Fibroblast of skin of left biceps (primary cell): ENCODE measurements around the gene REXO1.
A peak's percentile ranks its signal among the peaks of the same experiment; 100 is the strongest.
"Not testable (repeated sequence)": the region's sequence is repeated elsewhere in the genome, so short reads cannot be mapped to it uniquely, and the experiment has no call there.

ENCODE experiments used
- DNase-seq, 2 experiments: peaks; one replicate each; pipeline ENCODE4 v3.0.0-alpha.2; 2013; ENCODE audit warnings: low read depth in 2 of 2

REXO1 gene

DNA sequence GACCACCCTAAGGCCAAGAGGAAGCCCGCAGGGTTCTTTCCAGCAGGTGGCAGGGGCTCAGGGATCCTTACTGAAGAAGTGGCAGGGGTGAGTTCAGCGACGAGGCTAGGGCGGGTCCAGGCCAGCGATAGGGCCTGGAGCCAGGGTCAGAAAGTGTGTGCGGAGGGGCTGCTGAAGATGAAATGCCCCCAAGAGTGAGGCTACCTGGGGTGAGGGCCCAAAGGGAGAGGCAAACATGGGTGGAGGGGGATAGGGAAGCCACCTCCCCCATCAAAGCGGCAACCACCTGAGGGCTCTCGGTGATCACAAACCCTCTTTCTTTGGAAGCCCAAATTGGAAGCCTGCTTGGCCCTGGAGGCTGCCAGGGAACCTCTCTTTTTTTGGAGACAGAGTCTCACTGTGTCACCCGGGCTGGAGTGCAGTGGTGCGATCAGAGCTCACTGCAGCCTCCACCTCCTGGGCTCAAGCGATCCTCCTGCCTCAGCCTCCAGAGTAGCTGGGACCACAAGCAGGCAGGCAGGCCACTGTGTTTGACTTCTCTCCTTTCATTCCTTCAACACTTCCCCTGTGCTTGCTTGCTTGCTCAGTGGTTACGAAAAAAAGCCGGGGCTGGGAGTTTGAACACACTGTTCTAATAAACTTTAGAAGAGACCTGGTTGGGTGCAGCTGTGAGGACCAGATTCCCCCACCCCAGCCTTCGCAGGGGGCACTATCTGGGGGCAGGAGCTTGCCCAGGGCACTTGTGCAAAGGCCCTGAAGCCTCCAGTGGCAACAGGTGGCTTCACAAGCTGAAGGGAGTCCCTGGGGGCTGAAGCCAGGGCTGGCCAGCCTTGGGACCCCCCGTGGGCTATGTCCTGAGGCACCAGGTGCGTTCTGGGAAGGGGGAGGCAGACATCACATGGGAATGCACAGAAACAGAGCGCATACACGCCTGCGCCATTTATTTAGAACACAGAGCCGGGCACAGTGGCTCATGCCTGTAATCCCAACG is 34.8 kb downstream of the REXO1 start:
- DNase-seq: no peak

DNA sequence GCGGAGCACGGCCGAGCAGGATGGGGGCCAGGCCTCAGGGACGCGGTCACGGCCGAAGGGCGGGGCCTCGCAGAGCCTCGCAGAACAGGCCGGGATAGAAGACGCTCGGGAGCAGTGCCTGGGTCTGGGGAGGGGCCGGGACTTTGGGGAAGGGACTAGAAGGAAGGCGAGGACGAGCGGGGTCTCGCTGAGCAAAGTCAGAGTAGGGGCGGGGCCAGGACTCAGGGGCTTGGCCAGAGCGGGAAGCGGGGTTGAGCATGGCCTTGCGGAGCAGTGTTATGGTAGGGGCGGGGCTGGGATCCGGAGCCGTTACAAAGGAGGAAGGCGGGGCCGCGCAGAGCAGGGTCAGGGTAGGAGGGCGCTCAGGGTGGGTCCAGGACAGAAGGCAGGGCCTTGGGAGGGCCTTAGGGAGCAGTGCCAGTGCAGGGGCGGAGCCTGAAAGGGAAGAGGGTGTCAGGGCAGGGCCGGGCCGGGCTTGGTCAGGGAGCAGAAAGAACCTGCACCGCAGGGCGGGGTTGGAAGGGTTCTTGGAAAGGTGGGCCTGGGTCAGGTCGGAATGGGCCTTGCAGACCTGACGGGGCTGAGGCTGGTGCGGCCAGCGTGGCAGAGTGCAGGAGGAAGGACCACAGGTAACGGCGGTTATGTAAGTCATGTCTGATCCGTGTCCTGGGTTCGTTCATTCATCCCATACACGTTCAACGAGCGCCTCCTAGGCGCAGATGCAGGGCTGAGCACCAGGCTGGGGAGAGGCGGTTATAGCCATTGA is 35.7 kb downstream of the REXO1 start:
- DNase-seq: peak; percentile 61 to 73

DNA sequence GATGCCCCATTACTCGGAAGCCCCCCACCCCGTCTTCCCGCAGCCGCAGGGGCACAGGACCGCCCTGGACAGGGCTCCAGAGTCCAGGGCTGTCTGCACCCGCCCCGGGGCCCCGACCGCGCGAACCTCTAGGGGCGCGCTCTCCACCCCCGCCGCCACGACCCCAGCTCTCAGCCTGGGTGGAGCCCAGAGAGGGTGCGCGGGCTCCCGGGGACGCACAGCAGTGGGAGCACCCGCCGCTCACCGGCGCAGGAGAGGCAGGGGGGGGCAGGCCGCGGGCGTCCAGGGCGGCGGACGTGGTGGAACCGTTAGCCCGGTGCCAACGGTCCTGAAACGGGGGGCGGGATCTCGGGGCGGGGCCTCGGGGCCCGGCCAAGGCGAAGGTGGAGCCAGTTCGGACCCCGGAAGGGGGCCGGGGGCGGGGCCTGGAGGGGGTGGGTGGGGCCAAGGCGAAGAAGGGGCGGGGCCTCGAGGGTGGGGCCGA is 36.3 kb downstream of the REXO1 start, which contains the start of gene ATP8B3:
Gene ATP8B3 (minus strand): TSS at position 335 of the 484 bp plus-strand sequence. CDS start 540 bp downstream, outside the sequence.
- no peak for DNase-seq

DNA sequence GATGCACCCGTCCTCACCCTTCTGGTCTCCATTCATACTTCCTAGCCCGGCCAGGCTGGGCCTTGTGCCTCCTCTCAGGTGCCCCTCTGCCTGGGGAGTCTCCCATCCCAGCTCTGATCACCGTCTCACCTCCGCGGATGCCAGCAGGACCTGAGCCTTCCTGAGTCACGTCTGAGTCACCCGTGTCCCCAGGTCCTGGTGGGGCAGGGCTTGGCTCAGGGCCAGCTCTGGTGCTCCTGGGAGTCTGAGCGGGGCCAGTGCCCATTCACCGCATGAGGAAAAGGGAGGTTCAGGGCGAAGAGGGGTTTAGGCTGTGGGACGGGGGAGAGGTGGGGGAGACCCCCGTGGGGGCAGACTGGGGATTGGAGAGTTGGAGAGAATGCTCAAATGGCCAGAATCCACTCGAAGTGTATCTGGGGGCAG is 36.8 kb downstream of the REXO1 start:
- no peak for DNase-seq

DNA sequence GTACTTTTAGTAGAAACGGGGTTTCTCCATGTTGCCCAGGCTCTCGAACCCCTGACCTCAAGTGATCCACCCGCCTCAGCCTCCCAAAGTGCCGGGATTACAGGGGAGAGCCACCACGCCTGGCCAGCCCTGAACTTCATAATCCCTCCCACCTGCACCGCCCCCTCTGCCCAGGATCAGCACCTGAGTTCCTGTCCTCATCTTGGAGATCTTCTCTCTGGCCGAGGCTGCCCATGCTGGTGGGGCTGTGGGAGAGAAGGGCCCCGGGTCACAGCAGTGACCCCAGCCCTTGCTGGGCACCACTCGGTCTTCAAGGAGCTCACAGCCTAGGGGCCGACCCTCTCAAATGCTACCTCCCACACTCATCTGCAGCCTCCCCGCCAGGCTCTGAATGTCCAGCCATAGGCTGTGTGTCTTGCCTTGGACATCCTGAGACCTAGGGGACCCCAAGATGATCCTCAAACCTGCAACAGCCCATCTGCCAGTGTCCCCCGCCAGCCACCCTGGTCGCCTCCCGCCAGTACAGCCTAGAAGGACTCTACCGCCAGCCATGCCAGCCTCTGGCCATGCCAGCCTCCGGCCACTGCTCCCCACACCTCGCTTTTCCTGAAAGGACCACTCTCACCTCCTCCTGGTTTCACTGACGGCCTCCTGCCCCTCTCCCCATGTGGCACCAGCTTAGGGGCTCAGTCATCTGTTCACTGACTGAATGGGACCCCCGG is 37.7 kb downstream of the REXO1 start:
- DNase-seq: no peak

DNA sequence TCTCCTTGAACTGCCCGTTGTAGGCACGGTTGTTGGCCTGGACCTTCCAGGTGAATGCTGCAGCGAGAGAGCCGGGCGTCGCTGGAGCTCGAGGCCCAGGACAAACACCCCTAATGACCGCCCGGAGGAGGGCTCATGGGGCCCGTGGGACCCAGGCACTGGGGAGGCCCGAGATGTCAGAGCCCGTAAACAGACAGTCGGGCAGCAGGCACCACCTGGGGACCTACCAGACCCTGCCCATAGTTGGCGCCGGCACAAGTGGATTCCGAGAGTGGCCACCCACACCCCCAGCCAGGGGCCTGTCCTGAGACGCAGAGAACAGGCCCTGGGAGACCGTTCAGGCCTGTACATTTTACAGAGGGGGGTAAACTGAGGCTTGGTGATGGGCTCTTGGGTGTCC is 38.6 kb downstream of the REXO1 start:
- DNase-seq: no peak

DNA sequence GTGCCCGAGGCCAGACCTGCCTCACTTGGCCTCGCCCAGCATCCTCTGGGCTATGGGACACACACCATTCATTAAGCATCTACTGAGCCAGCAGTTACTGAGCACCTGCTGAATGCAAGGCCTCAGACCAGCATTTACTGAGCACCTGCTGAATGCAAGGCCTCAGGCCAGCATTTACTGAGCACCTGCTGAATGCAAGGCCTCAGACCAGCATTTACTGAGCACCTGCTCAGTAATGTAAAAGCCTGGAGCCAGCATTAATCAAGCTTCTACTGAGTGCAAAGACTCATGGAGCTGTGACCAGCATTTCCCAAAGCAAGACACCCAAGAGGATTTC is 39.9 kb downstream of the REXO1 start:
- no peak for DNase-seq

DNA sequence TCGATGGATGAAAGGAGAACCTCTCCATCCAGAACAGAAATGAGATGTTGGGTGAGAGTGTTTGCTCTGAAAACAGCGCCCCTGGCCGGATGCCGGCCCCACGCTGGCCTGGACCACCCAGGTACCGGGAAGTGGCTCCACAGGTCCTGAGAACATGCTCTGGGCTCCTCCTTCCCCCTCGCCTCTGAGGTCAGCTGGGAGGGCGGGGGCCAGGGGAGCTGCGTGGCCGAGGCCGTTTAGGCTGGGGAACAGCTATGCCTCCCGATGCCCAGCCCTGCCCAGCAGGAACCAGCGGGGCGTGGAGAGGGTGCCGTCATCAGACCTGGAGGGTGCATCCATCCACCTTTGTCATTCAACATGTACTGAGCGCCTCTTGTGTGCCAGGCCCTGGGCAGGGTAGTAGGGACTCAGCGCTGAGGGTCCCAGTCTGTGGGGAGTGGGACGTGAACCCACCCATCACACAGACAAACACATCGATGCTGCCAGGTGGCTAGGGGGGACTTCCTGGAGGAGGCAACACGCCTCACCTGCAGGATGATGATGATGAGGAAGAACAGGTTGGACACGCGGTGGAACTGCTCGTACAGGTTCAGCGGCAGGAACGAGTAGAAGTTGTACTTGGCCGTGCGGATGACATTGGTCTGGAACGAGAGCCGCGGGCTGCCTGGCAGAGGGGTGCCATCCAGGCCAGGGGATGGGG is 40.4 kb downstream of the REXO1 start:
- DNase-seq: no peak

DNA sequence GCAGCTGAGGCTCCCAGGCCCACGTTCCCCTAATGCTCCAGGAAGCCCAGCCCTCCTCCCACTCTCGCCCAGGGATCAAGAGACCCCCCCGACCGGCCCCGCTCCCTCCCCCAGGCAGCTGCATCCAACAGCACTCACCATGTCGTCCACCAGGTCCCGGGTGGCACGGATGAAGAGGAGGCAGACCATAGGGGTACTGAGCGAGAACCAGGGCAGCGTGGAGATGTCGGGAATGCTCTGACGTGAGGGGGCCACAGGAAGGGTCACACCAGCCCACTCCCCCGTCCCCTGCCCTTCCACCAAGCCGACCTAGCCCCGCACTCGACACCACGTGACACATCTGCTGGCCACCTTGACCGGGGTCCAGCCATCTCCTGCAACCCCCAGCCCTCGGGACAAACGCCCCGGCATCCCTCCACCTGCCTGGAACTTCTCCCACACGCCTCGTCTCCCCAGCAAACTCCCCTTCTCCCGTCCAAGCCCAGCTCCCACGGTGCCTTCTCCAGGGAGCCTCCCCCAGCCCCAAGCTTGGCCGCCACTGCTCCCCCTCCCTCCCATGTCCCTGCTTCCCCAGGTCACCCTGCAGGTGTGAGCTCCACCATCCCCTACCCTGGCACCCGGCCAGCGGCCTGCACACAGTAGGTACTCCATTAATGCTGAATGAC is 41.1 kb downstream of the REXO1 start:
- DNase-seq: no peak

DNA sequence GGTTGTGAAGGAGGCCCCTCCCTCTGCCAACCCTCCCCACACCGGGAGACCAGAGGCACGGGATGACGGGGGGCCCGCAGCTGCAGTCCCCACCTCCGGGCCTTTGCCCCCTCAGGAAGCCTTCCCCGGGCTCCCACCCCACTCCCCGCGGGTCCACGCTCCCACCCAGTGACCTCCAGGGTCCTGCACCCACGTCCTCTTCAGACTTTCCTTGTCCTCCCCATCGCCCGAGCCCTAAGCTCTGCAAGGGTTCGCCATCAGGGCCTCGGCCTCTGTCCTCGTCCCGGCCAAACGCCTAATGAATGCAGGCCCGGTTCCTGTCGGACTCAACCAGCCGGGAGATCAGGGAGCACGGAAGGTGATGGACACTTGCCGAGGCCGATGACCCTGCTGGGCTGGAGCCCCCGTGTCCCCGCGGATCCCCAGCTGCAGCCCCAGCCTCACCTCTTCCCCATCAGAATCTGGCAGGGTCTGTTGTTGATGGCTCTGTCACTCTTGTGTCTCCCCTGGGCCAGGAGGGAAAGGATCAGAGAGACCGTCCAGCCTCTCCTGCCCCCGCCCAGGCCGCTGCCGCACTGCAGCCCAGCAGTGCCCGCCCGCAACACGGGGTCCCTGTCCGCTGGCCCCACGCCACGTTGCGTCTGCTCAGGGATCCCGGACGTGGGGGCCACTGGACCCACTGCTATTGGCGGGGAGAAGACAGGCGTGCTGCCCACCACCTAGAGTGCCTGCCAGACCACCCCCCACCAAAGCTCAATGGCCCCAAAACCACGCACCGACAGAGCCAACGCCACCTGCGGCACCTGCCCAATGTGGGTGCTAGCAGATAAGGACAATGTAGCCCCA is 41.9 kb downstream of the REXO1 start:
- DNase-seq: no peak

DNA sequence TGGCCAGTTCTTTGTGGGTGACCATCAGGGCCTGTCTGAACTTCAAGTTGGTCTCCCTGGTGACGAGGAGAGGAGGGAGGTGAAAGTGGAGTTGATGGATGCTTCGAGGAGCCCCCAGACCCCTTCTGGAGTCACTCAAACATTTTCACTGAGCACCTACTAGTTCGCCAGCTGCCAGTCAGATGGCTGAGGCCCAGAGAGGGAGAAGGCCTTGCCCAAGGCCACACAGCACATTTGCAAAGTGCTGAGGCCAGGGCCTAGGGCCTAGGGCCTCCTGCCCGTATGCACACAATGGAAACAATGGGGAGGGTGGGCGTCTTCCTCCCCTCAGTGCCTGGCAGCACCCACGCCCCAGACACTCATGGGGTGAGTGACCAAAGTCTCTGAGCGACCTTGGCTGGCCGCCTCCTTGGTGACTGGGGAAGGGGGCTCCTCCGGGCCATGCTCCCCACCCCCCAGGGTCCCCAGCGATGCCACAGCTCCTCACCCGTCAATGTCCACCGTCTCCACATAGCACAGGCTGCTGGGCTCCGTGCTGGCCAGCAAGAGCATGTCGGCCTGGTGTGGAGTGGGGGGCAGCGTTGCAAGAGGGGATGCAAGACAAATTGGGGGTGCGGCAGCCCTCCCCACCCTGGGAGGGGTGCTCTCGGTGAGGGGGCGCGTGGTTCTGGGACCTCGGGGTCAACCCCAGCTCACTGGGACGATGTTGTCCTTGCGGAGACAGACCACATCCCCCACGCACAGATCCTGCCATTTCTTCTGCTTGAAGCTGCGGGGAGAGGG is 42.7 kb downstream of the REXO1 start:
- DNase-seq: no peak

DNA sequence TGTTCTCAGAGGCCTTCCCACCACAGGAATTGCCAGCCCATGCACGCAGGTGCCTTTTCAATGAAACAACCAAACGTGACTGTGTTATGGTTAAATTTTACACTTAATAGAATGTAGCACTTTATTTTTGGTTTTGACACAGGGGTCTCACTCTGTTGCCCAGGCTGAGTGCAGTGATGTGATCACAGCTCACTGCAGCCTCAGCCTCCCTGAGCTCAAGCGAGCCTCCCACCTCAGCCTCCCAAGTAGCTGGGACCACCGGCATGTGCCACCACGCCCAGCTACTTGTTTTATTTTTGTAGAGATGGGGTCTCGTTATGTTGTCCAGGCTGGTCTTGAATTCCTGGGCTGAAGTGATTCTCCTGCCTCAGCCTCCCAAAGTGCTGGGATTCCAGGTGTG is 43.4 kb downstream of the REXO1 start:
- DNase-seq: no peak

DNA sequence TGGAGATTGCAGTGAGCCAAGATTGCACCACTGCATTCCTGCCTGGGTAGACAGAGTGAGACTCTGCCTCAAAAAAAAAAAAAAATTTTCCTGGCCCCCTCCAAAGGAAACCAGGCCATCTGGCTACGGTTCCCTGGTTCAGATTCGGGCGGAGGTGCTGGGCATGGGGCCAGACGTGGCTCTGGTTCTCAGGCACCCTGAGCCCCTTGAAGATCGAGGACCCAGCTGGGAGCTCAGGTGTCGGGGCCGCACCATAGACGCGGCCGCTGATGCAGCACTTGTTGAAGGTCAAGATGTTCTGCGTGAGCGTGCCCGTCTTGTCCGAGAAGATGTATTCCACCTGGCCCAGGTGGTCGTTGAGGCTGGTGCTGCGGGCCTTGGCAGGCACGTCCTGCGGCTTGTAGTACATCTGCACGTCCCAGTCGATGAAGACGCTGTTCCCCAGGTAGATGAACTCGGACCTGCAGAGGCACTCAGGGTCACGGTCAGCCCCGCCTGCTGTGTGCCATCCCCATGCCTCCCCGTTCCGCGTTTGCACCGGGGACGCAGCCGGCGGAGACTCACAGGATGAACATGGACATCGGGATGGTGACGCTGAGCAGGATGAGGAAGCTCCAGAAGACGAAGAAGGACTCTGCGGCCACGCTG is 48.5 kb downstream of the REXO1 start:
- DNase-seq: no peak

DNA sequence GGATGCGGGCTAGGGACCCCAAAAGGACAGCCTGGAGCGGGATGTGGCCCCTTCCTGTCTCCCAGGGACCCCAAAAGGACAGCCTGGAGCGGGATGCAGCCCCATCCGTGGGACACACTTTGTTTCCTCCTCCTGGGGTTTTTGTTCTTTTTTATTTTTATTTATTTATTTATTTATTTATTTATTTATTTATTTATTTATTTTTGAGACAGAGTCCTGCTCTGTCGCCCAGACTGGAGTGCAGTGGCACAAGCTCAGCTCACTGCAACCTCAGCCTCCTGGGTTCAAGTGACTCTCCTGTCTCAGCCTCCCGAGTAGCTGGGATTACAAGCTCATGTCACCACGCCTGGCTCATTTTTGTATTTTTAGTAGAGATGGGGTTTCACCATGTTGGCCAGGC is 51.0 kb downstream of the REXO1 start:
- not testable (repeated sequence) for DNase-seq

DNA sequence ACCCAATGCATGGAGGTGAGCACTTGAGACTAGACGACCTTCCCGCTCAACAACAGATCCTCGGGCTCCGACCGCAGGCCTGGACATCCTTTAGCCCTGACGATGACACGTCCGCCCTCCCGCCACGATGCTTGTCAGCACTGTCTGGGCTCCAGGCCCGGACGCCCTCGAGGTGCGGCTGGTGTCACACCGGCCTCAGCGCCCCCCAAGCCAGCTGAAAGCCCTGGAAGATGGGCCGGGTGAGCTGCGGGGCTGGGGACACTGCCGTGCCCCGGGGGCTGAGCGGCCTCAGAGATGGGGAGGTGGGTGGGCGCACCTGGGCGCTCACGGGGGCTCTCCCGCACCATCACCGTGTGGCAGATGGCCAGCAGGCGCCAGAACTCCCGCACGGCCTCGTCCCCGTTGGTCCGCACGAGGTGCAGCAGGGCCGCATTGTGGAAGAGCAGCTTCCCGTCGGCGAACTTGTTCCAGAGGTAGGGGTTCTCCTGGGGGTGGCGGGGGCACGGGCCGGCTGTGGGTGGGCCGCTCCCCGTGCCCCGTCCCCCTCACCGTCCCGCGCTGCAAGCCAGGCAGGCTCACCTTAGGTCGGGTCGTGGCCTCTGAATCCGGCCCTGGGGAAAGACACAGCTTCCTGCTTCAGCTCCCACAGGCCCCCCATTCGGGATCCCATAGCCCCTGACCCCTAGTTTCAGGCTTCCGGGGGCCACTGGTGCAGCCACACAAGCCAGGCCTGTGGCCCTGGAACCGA is 51.7 kb downstream of the REXO1 start:
- no peak for DNase-seq

DNA sequence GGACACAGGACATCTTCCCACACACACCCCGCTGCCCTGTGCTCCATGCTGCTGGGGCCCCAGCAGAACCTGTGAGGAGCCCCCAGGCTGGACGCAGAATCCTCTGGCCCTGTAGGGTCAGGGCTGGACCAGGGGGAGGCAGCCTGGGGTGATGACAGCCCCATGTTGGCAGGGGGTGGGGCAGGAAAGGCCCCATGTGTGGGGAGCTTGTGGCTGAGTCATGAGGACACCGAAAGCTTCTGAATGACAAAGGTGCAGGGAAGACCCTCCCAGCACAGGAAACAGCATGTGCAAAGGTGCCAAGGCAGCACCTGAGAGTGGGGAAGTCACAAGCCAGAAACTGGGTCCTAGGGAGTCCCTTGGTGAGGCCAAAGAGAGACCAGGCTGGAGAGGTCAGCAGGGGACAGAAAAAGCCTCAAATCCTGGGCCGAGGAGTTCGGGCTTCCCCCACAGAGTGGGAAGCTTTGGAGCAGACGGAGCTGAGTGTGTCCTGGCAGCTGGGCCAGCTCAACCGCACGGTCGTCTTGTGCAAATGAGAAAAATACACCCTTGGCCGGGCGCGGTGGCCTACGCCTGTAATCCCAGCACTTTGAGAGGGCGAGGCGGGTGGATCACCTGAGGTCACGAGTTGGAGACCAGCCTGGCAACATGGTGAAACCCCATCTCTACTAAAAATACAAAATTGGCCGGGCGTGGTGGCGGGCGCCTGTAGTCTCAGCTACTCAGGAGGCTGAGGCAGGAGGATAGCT is 53.7 kb downstream of the REXO1 start:
- DNase-seq: no peak

DNA sequence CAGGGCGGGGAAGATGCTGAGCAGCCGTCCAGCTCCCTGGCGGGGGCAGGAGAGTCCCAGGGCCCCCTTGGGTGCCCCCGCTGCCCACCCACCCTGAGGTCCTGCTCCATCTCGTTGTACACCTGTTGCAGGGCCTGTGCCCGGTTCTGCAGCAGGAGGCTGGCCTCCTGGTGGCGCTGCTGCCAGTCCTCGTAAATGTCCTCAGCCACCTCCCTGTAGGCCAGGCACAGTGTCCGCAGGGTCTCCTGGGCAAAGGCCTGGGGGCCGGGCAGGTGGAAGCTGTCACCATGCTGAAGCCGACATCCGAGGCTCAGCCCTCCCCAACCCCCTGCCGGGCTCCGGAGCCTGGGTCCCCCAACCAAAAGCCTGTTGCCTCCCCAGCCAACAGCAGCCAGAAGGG is 56.4 kb downstream of the REXO1 start:
- no peak for DNase-seq
